Neutrophil (primary cell): ENCODE measurements around the gene ARMC5.

Experiments
- H3K27ac ChIP-seq: fragments of 200-600 bp; sonication (generic); 2 replicates; pipeline ENCODE4 v1.5.1; 2016; ENCODE audit warnings: mild to moderate bottlenecking, moderate library complexity
- H3K27me3 ChIP-seq: fragments of 200-600 bp; sonication (generic); 2 replicates; pipeline ENCODE4 v1.6.0; 2016; ENCODE audit warnings: mild to moderate bottlenecking
- H3K36me3 ChIP-seq: fragments of 200-600 bp; sonication (generic); 2 replicates; pipeline ENCODE4 v1.5.1; 2017
- H3K4me1 ChIP-seq, 2 experiments: fragments of 200-600 bp in 1 of 2; sonication (generic) in 1 of 2; 1 replicate in 1 of 2; 2 replicates in 1 of 2; pipeline versions ENCODE4 v1.5.1 to v1.6.1; 2013 to 2016; ENCODE audit warnings: low read depth in 1 of 2, low read length in 1 of 2, mild to moderate bottlenecking in 1 of 2, moderate library complexity in 1 of 2; ENCODE audit not compliant: control insufficient read depth in 1 of 2, insufficient read depth in 1 of 2
- H3K4me3 ChIP-seq, 2 experiments: fragments of 200-600 bp in 1 of 2; sonication (generic) in 1 of 2; 1 replicate in 1 of 2; 2 replicates in 1 of 2; pipeline ENCODE4 v1.5.1; 2013 to 2016; ENCODE audit warnings: low read depth in 1 of 2, low read length in 1 of 2, mild to moderate bottlenecking in 1 of 2, moderate library complexity in 1 of 2
- H3K9me3 ChIP-seq: fragments of 200-600 bp; sonication (generic); 2 replicates; pipeline ENCODE4 v1.5.1; 2016
- TF ChIP-seq, protein P1 (sequence below): fragments of 200-600 bp; sonication (generic); IDR thresholded peaks from 2 replicates; pipeline ENCODE4 v1.5.1; 2016; ENCODE audit warnings: antibody characterized with exemption

Gene ARMC5

DNA sequence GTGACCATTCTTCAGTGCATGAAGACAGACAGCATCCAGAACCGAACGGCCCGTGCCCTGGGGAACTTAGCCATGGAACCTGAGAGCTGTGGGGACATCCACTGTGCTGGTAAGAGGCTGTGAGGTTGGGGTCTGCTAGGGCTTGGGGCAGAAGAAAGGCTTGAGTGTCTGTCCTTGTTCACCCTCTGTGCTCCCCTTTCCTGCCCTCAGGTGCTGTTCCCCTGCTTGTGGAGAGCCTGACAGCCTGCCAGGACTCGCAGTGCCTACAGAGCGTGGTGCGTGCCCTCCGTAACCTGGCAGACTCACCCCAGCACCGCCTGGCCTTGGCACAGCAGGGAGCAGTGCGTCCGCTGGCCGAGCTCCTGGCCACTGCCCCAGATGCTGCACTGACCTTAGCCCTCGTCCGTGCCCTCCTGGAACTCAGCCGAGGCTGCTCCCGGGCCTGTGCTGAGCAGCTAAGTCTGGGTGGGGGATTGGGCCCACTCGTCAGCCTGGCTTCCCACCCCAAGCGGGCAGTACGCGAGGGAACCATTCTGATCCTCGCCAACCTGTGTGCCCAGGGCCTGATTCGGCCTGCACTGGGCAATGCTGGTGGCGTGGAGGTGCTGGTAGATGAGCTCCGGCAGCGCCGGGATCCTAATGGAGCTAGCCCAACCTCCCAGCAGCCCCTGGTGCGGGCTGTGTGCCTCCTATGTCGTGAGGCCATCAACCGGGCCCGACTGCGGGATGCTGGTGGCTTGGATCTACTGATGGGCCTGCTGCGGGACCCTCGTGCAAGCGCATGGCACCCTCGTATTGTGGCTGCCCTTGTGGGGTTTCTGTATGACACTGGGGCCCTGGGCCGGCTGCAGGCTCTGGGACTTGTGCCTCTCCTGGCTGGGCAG, 2.9 kb downstream of the ARMC5 start:
- no peak overlapping the region for H3K4me3 ChIP-seq
- no peak overlapping the region for H3K27ac ChIP-seq
- H3K4me1 ChIP-seq: peaks cover 28 to 34% of the 10 kb centered on the region in 2 experiments
- H3K27me3 ChIP-seq: no peaks in the 10 kb centered on the region
- TF ChIP-seq, protein P1, sequence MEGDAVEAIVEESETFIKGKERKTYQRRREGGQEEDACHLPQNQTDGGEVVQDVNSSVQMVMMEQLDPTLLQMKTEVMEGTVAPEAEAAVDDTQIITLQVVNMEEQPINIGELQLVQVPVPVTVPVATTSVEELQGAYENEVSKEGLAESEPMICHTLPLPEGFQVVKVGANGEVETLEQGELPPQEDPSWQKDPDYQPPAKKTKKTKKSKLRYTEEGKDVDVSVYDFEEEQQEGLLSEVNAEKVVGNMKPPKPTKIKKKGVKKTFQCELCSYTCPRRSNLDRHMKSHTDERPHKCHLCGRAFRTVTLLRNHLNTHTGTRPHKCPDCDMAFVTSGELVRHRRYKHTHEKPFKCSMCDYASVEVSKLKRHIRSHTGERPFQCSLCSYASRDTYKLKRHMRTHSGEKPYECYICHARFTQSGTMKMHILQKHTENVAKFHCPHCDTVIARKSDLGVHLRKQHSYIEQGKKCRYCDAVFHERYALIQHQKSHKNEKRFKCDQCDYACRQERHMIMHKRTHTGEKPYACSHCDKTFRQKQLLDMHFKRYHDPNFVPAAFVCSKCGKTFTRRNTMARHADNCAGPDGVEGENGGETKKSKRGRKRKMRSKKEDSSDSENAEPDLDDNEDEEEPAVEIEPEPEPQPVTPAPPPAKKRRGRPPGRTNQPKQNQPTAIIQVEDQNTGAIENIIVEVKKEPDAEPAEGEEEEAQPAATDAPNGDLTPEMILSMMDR: no peak
- peaks cover 18% of the 10 kb centered on the region for H3K36me3 ChIP-seq
- no peaks in the 10 kb centered on the region for H3K9me3 ChIP-seq

DNA sequence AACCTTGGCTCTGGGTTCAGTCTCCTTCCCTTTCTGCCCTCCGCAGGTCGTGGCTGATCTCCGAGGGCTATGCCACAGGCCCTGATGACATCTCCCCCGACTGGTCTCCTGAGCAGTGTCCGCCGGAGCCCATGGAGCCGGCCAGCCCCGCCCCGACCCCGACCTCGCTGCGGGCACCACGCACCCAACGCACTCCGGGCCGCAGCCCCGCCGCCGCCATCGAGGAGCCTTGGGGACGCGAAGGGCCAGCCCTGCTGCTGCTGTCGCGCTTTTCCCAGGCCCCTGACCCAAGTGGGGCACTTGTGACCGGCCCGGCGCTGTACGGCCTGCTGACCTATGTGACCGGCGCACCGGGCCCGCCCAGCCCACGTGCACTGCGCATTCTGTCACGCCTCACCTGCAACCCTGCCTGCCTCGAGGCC, 5.1 kb downstream of the ARMC5 start:
- Histone ChIP-seq H3K27me3 (no peaks in the 10 kb centered on the region), H3K27ac (no peak overlapping the region), H3K9me3 (no peaks in the 10 kb centered on the region), H3K36me3 (peaks cover 18% of the 10 kb centered on the region), H3K4me1 (peaks cover 15 to 17% of the 10 kb centered on the region in 2 experiments), H3K4me3 (no peak overlapping the region)
- TF ChIP-seq, protein P1: no peak

DNA sequence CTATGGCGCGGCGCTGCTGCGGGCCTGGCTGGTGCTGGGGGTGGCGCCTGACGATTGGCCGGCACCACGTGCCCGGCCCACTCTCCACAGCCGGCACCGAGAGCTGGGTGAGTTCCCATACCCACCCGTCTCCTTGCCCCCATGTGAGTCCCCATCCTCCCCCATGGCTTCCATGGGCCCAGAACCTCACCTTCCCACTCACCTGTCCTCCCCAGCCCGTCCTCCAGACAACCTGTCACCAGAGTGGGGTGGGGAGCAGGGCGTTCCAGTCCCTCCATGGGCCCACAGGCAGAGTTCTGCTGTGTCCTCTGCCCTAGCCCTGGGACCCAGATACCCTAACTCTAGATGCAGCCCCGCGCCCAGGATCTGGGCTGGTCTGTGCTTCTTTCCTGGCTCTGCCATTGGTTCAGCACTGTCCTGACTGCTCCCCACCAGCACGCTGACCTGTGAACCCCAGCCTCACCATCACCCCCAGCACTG, 5.5 kb downstream of the ARMC5 start:
- peaks cover 14 to 16% of the 10 kb centered on the region in 2 experiments for H3K4me1 ChIP-seq
- H3K36me3 ChIP-seq: peaks cover 18% of the 10 kb centered on the region
- no peak overlapping the region for H3K27ac ChIP-seq
- TF ChIP-seq, protein P1: no peak
- no peaks in the 10 kb centered on the region for H3K9me3 ChIP-seq
- no peaks in the 10 kb centered on the region for H3K27me3 ChIP-seq
- no peak overlapping the region for H3K4me3 ChIP-seq

- Histone ChIP-seq H3K4me3 (no peak overlapping the region), H3K27me3 (peaks cover 2% of the 10 kb centered on the region), H3K27ac (no peak overlapping the region), H3K4me1 (peaks cover 6 to 8% of the 10 kb centered on the region in 2 experiments), H3K36me3 (peaks cover 18% of the 10 kb centered on the region), H3K9me3 (no peaks in the 10 kb centered on the region)
- TF ChIP-seq, protein P1: no peak
These were observed 6.6 kb downstream of the ARMC5 start for GRCh38 chr16:31465788-31466370.

DNA sequence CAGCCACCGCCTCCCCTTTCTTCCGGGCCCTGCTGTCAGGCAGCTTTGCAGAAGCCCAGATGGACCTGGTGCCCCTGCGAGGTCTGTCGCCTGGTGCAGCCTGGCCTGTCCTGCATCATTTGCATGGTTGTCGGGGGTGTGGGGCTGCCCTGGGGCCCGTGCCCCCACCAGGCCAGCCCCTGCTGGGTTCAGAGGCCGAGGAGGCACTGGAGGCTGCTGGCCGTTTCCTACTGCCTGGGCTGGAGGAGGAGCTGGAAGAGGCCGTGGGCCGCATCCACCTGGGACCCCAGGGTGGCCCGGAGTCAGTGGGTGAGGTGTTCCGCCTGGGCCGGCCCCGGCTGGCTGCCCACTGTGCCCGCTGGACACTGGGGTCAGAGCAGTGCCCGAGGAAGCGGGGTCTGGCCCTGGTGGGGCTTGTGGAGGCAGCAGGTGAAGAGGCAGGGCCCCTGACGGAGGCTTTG, 7.1 kb downstream of the ARMC5 start:
- no peak overlapping the region for H3K4me3 ChIP-seq

More for the DNA sequence above, 7.1 kb downstream of the ARMC5 start:
- Histone ChIP-seq H3K27me3 (peaks cover 8% of the 10 kb centered on the region), H3K9me3 (no peaks in the 10 kb centered on the region), H3K4me1 (peaks cover 6 to 8% of the 10 kb centered on the region in 2 experiments), H3K36me3 (peaks cover 18% of the 10 kb centered on the region), H3K27ac (no peak overlapping the region)
- TF ChIP-seq, protein P1: no peak
